Activated naive CD8-positive, alpha-beta T cell treated with anti-CD3 and anti-CD28 coated beads, Interleukin-2, amount 10 ng/mL, durations not matched to agents 7 days and 5 days (primary cell): ENCODE data around the gene TMED7. TPM values are rescaled to one million over a fixed set of nuclear protein-coding genes. Genes with fewer than 3 reads are reported as not detected.
"Not testable (repeated sequence)": the region's sequence is repeated elsewhere in the genome, so short reads cannot be mapped to it uniquely, and the experiment has no call there.

Experiments used
- ATAC-seq: fragments of 150-1000 bp; cut with Tn5 transposase; one replicate; pipeline ENCODE4 v1.10.0; 2021; ENCODE audit warnings: low read depth, moderate library complexity
- POLR2A ChIA-PET: fragments of 350-600 bp; sonication (Branson Sonifier 250); formaldehyde crosslinking; loops from one replicate; lab custom pipeline; 2021; ENCODE audit warnings: antibody characterized with exemption; lab: Charles Lee
- DNase-seq: peaks from one replicate; pipeline ENCODE4 v3.0.0; 2021
- H3K27ac Mint-ChIP-seq: one replicate; pipeline ENCODE4 v1.8.0; 2022; ENCODE audit warnings: mild to moderate bottlenecking, mixed read lengths
- H3K27me3 Mint-ChIP-seq: one replicate; pipeline ENCODE4 v1.8.0; 2022; ENCODE audit warnings: mild to moderate bottlenecking, moderate library complexity, mixed read lengths
- H3K36me3 Mint-ChIP-seq: one replicate; pipeline ENCODE4 v1.8.0; 2021; ENCODE audit warnings: mild to moderate bottlenecking, mixed read lengths
- H3K4me1 Mint-ChIP-seq: one replicate; pipeline ENCODE4 v1.8.0; 2021; ENCODE audit warnings: mixed read lengths
- H3K4me3 Mint-ChIP-seq: one replicate; pipeline ENCODE4 v1.8.0; 2022; ENCODE audit warnings: mild to moderate bottlenecking, moderate library complexity, mixed read lengths
- H3K9me3 Mint-ChIP-seq: one replicate; pipeline ENCODE4 v1.8.0; 2021; ENCODE audit warnings: mixed read lengths
- total RNA-seq, 2 experiments: library from RNA; stranded (reverse); gene quantifications; one replicate each; pipeline ENCODE4 v1.2.3, GENCODE V29; 2021

Gene TMED7
- 10 to 100 TPM; 46.0 to 52.5 TPM for total RNA-seq

DNA sequence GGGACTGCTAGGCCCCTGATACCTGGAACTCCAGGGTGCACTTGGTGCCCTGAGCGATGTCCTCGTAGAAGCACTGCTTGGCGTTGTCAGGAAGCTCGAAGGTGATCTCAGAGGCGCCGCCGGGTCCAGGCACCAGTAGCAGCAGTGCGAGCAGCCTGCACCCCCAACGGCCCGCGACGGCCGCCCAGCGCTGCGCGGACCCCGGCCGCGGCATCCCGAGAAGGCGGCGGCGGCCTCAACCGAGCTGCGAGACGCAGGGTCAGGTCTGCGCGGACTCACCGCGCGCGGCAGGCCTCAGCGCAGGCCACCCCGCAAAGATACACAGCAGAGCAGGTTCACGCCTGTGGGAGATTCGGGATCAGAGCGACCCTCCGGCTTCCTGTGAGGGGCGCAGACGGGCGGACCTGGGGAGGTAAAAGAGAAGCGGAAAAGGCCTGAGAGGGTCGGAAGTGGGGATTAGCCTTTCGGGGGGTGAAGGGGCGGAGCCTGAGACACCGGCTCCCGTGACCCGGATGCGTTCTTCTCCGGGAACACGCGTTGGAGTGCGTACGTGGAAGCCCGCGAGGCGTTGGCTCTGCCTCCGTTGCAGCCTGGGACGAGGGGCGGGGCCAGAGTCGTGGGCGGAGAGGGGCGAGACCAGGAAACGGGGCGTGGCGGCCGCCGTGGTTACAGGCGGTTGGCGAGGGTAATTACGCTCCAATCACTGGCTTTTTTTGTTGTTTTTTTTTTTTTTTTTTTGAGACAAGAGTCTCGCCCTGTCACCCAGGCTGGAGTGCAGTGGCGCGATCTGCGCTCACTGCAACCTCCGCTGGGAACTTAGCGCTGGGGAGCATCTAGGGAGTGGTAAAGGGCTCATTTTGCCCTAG is at the start of gene TMED7:
Gene TMED7 (minus strand): TSS at position 458 of the 866 bp plus-strand sequence. CDS start 244 bp downstream, at position 214.
- ATAC-seq (peak; percentile 94), DNase-seq (peak; percentile 99)
- H3K36me3 Mint-ChIP-seq = peaks cover 9% of the 10 kb centered on the region
- no peaks in the 10 kb centered on the region for H3K27me3 Mint-ChIP-seq
- POLR2A ChIA-PET = interaction anchor here (0.8 to 3.6 kb wide), 10 partner anchors 9 to 460 kb away, joined by 3 to 17 read pairs (median 5); partner anchors contain the start of genes AP3S1, ATG12, COMMD10 and FEM1C
- H3K4me1 Mint-ChIP-seq = peaks cover 17% of the 10 kb centered on the region
- H3K4me3 Mint-ChIP-seq = no peak within 1 kb of the TSS
- peak within 1 kb of the TSS; percentile 89 for H3K27ac Mint-ChIP-seq
- H3K9me3 Mint-ChIP-seq = no peaks in the 10 kb centered on the region

- not testable (repeated sequence) for H3K4me1 Mint-ChIP-seq
Observed at GRCh38 chr5:115674782-115675181, 48.9 kb upstream of the TMED7 start.

GRCh38 chr5:115673596-115673995 is 47.8 kb upstream of the TMED7 start:
- H3K4me3 Mint-ChIP-seq = no peak overlapping the region
- H3K36me3 Mint-ChIP-seq = no peaks in the 10 kb centered on the region
- no peaks in the 10 kb centered on the region for H3K4me1 Mint-ChIP-seq
- DNase-seq = no peak
- H3K27me3 Mint-ChIP-seq = peaks cover 28% of the 10 kb centered on the region
- H3K9me3 Mint-ChIP-seq = no peaks in the 10 kb centered on the region
- no peak overlapping the region for H3K27ac Mint-ChIP-seq
- POLR2A ChIA-PET = no interaction called here
- no peak for ATAC-seq

More at GRCh38 chr5:115674782-115675181, 48.9 kb upstream of the TMED7 start:
- H3K27me3 Mint-ChIP-seq = peaks cover 21% of the 10 kb centered on the region
- H3K27ac Mint-ChIP-seq, POLR2A ChIA-PET, DNase-seq, H3K4me3 Mint-ChIP-seq, H3K9me3 Mint-ChIP-seq, ATAC-seq, H3K36me3 Mint-ChIP-seq: not testable (repeated sequence)

- ATAC-seq (no peak), DNase-seq (no peak)
- Mint-ChIP-seq H3K27ac (no peak overlapping the region), H3K4me3 (no peak overlapping the region), H3K36me3 (no peaks in the 10 kb centered on the region), H3K27me3 (peaks cover 34% of the 10 kb centered on the region), H3K9me3 (peaks cover 3% of the 10 kb centered on the region), H3K4me1 (no peaks in the 10 kb centered on the region)
- POLR2A ChIA-PET = no interaction called here
Observed at GRCh38 chr5:115671939-115672338, 46.1 kb upstream of the TMED7 start.

DNA sequence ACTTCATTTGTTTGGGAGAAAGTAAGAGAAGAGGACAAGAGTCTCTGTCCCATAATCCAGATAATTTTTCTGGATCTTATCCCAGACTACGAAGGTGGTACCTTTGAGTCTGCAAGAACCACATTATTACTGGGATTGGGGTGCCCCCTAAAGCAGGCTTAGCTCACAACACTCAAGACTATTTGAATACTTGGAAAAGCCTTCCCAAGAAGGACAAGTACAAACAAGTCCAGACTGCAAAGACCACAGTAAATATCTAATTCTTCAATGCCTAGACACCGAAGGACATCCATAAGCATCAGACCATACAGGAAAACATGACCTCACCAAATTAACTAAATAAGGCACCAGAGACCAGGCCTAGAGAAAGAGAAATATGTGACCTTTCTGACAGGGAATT is 40.2 kb upstream of the TMED7 start:
- ATAC-seq (no peak), DNase-seq (no peak)
- H3K27me3 Mint-ChIP-seq = peaks cover 44% of the 10 kb centered on the region
- H3K9me3 Mint-ChIP-seq = peaks cover 3% of the 10 kb centered on the region
- H3K27ac Mint-ChIP-seq = no peak overlapping the region
- POLR2A ChIA-PET = no interaction called here
- no peaks in the 10 kb centered on the region for H3K4me1 Mint-ChIP-seq
- no peaks in the 10 kb centered on the region for H3K36me3 Mint-ChIP-seq
- H3K4me3 Mint-ChIP-seq = no peak overlapping the region

DNA sequence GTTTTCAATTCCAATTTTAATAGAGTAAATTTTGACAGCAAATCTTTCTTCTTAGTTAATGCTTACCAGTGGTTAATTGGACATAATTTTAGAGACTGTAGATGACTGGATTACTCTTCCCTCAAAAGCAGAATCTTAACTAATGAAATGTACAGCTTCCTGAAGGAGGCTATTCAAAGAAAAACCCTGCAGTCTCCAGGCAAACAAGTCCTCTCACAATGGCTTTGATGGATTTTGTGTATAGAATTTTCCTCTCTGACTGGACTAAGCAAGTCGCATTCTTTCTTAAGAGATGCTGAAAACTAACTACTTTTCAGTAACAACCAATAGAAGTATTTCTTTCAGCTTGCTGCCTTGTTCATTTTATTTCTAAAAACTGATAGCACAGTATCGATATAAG is 35.7 kb upstream of the TMED7 start:
- no peaks in the 10 kb centered on the region for H3K36me3 Mint-ChIP-seq
- POLR2A ChIA-PET = no interaction called here
- ATAC-seq = no peak

GRCh38 chr5:115661101-115661500 is 35.3 kb upstream of the TMED7 start:
- Mint-ChIP-seq H3K9me3 (no peaks in the 10 kb centered on the region), H3K27me3 (peaks cover 47% of the 10 kb centered on the region), H3K4me1 (no peaks in the 10 kb centered on the region), H3K27ac (no peak overlapping the region), H3K36me3 (no peaks in the 10 kb centered on the region), H3K4me3 (no peak overlapping the region)
- ATAC-seq (no peak), DNase-seq (no peak)
- POLR2A ChIA-PET = no interaction called here

More for the DNA sequence above, 35.7 kb upstream of the TMED7 start:
- DNase-seq = no peak
- no peak overlapping the region for H3K4me3 Mint-ChIP-seq
- no peaks in the 10 kb centered on the region for H3K4me1 Mint-ChIP-seq
- no peak overlapping the region for H3K27ac Mint-ChIP-seq
- no peaks in the 10 kb centered on the region for H3K9me3 Mint-ChIP-seq
- H3K27me3 Mint-ChIP-seq = peaks cover 46% of the 10 kb centered on the region

GRCh38 chr5:115657881-115658233 is 32.0 kb upstream of the TMED7 start:
- Mint-ChIP-seq H3K36me3 (no peaks in the 10 kb centered on the region), H3K9me3 (no peaks in the 10 kb centered on the region), H3K4me3 (no peak overlapping the region), H3K27me3 (peaks cover 43% of the 10 kb centered on the region), H3K4me1 (no peaks in the 10 kb centered on the region), H3K27ac (no peak overlapping the region)
- DNase-seq (no peak), ATAC-seq (no peak)
- POLR2A ChIA-PET = no interaction called here

- no peak for ATAC-seq
- no peak for DNase-seq
- no peak overlapping the region for H3K4me3 Mint-ChIP-seq
- no peaks in the 10 kb centered on the region for H3K36me3 Mint-ChIP-seq
- POLR2A ChIA-PET = no interaction called here
- H3K9me3 Mint-ChIP-seq = no peaks in the 10 kb centered on the region
- H3K4me1 Mint-ChIP-seq = no peaks in the 10 kb centered on the region
- H3K27me3 Mint-ChIP-seq = peaks cover 40% of the 10 kb centered on the region
- no peak overlapping the region for H3K27ac Mint-ChIP-seq
Observed at GRCh38 chr5:115657125-115657880, 31.5 kb upstream of the TMED7 start.

DNA sequence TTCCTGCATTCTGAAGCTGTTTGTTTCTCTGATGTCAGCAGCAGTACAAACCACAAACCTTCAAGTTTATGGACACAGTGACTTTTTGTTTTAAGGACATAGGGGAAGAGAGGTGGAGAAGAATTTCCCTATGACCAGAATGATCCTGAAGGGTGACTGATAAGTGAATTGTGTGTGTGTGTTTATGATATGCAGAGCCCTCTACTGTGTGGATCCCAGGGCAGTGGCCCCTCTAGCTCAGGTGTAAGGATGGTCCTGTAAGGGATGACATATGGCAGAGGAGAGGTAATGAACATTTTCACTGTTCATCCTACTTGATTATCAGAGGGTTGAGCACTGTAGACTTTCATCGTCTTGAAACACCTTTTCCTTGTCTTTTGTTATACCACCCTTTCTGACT is 30.6 kb upstream of the TMED7 start:
- ATAC-seq (no peak), DNase-seq (no peak)
- Mint-ChIP-seq H3K27me3 (peaks cover 35% of the 10 kb centered on the region), H3K4me3 (no peak overlapping the region), H3K4me1 (no peaks in the 10 kb centered on the region), H3K27ac (no peak overlapping the region), H3K36me3 (no peaks in the 10 kb centered on the region), H3K9me3 (no peaks in the 10 kb centered on the region)
- POLR2A ChIA-PET = no interaction called here

DNA sequence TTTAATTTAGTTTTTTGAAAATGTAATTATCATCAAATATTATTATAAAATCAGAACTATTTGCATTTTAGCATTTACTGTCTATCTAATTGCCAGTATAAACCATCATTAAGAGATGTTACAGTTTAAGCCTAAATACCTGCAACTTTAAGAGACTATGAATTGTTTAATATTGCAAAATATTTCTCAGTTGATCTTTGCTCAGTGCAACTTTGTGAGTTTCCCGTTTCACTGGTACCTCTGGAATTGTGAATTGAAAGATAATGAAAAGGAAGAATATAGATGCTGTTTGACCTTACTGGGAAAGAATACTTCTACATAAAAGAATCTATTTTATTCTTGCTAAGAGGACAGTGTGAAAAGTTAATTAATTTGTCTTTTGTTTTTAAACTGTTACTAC is 30.2 kb upstream of the TMED7 start:
- no peaks in the 10 kb centered on the region for H3K4me1 Mint-ChIP-seq
- H3K27ac Mint-ChIP-seq = no peak overlapping the region
- no peak overlapping the region for H3K4me3 Mint-ChIP-seq
- no peak for DNase-seq
- H3K36me3 Mint-ChIP-seq = no peaks in the 10 kb centered on the region
- no peaks in the 10 kb centered on the region for H3K9me3 Mint-ChIP-seq
- peaks cover 31% of the 10 kb centered on the region for H3K27me3 Mint-ChIP-seq
- ATAC-seq = no peak
- POLR2A ChIA-PET = no interaction called here

- no peaks in the 10 kb centered on the region for H3K9me3 Mint-ChIP-seq
- no peak overlapping the region for H3K4me3 Mint-ChIP-seq
- no peaks in the 10 kb centered on the region for H3K36me3 Mint-ChIP-seq
- no peak for DNase-seq
- no peak for ATAC-seq
- peaks cover 22% of the 10 kb centered on the region for H3K27me3 Mint-ChIP-seq
- H3K4me1 Mint-ChIP-seq = no peaks in the 10 kb centered on the region
- H3K27ac Mint-ChIP-seq = no peak overlapping the region
- POLR2A ChIA-PET = no interaction called here
Observed at GRCh38 chr5:115649541-115649940, 23.7 kb upstream of the TMED7 start.

- no peak overlapping the region for H3K4me3 Mint-ChIP-seq
- H3K4me1 Mint-ChIP-seq = no peaks in the 10 kb centered on the region
- no peaks in the 10 kb centered on the region for H3K36me3 Mint-ChIP-seq
- H3K27me3 Mint-ChIP-seq = peaks cover 31% of the 10 kb centered on the region
- no peak for ATAC-seq
- H3K9me3 Mint-ChIP-seq = no peaks in the 10 kb centered on the region
- POLR2A ChIA-PET = no interaction called here
- H3K27ac Mint-ChIP-seq = no peak overlapping the region
- no peak for DNase-seq
Observed at GRCh38 chr5:115648056-115648455, 22.2 kb upstream of the TMED7 start.

GRCh38 chr5:115645386-115645785 is 19.6 kb upstream of the TMED7 start:
- POLR2A ChIA-PET, H3K4me1 Mint-ChIP-seq, DNase-seq, H3K27ac Mint-ChIP-seq, H3K4me3 Mint-ChIP-seq, ATAC-seq, H3K36me3 Mint-ChIP-seq, H3K9me3 Mint-ChIP-seq: not testable (repeated sequence)
- H3K27me3 Mint-ChIP-seq = peaks cover 41% of the 10 kb centered on the region
